ENCODE data around the gene C22orf42. TPM values are rescaled to one million over a fixed set of nuclear protein-coding genes. Genes with fewer than 3 reads are reported as not detected.

The C22orf42 gene
- total and polyA plus RNA-seq, 7 donors: not detected

DNA sequence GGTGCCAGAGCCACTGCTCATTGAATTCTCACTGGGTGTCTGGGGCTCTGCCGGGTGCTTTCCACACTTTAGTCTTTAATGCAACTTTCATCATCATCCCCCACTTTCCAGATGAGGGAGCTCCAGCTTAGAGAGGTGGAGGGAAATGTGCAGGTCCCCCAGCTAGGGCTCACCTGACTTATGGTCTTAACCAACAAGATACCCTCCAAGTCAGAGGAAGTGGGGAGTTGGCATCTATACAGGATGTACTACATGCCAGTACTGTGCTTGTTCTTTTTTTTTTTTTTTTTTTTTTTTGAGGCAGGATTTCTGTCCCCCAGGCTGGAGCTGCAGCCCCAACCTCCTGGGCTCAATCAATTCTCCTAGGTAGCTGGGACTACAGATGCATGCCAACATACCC lies 26.3 kb downstream of the C22orf42 start:
- H3K27me3 ChIP-seq: no peaks in the 10 kb centered on the region
- 83 to 88% methylated on average over 1 of the region's 1 CpG for WGBS, 2 donors

DNA sequence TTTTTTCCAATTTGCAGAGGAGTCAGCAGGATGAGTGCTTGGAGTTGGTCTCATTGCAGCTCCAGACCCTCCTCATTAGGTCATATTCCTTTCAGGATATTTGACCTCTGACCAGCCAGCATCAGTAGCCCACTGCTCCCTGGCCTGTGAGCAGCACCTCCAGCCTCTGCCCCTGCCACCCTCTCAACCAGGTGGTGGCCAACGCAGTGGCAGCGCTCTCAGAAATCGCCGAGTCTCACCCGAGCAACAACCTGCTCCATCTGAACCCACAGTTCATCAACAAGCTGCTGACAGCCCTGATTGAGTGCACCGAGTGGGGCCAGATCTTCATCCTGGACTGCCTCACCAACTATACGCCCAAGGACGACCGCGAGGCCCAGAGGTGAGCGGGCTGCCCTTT lies 27.0 kb downstream of the C22orf42 start:
- intact Hi-C loops (cut with DNase I): no loop called here
- Histone ChIP-seq H3K27ac (no peak overlapping the region), H3K36me3 (no peaks in the 10 kb centered on the region), H3K4me3 (no peak overlapping the region), H3K4me1 (no peaks in the 10 kb centered on the region), H3K9me3 (no peaks in the 10 kb centered on the region), H3K27me3 (no peaks in the 10 kb centered on the region)
- DNase-seq: no peak
- TF ChIP-seq, protein P1, sequence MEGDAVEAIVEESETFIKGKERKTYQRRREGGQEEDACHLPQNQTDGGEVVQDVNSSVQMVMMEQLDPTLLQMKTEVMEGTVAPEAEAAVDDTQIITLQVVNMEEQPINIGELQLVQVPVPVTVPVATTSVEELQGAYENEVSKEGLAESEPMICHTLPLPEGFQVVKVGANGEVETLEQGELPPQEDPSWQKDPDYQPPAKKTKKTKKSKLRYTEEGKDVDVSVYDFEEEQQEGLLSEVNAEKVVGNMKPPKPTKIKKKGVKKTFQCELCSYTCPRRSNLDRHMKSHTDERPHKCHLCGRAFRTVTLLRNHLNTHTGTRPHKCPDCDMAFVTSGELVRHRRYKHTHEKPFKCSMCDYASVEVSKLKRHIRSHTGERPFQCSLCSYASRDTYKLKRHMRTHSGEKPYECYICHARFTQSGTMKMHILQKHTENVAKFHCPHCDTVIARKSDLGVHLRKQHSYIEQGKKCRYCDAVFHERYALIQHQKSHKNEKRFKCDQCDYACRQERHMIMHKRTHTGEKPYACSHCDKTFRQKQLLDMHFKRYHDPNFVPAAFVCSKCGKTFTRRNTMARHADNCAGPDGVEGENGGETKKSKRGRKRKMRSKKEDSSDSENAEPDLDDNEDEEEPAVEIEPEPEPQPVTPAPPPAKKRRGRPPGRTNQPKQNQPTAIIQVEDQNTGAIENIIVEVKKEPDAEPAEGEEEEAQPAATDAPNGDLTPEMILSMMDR (IDR thresholded peaks at IDR 0.05): no peak
- TF ChIP-seq POLR2AphosphoS5 (IDR thresholded peaks at IDR 0.05) (no peak), POLR2A (IDR thresholded peaks at IDR 0.05) (no peak), EP300 (IDR thresholded peaks at IDR 0.05) (no peak)
- WGBS, 2 donors: 96% methylated on average over 11 of the region's 11 CpGs

More for the DNA sequence above, 26.3 kb downstream of the C22orf42 start:
- DNase-seq: no peak
- H3K36me3 ChIP-seq: no peaks in the 10 kb centered on the region
- TF ChIP-seq, protein P1 (IDR thresholded peaks at IDR 0.05): no peak
- TF ChIP-seq POLR2AphosphoS5 (IDR thresholded peaks at IDR 0.05) (no peak), EP300 (IDR thresholded peaks at IDR 0.05) (no peak), POLR2A (IDR thresholded peaks at IDR 0.05) (no peak)
- intact Hi-C loops (cut with DNase I): no loop called here
- no peak overlapping the region for H3K27ac ChIP-seq
- H3K9me3 ChIP-seq: no peaks in the 10 kb centered on the region
- no peaks in the 10 kb centered on the region for H3K4me1 ChIP-seq
- H3K4me3 ChIP-seq: no peak overlapping the region

GRCh38 chr22:32130464-32130863 lies 28.6 kb downstream of the C22orf42 start:
- intact Hi-C loops (cut with DNase I): no loop called here
- H3K4me1 ChIP-seq: no peaks in the 10 kb centered on the region
- no peaks in the 10 kb centered on the region for H3K36me3 ChIP-seq
- no peak for DNase-seq
- TF ChIP-seq EP300 (IDR thresholded peaks at IDR 0.05) (no peak), POLR2A (IDR thresholded peaks at IDR 0.05) (no peak), POLR2AphosphoS5 (IDR thresholded peaks at IDR 0.05) (no peak)
- TF ChIP-seq, protein P1 (IDR thresholded peaks at IDR 0.05): no peak
- no peaks in the 10 kb centered on the region for H3K9me3 ChIP-seq
- no peak overlapping the region for H3K27ac ChIP-seq
- no peaks in the 10 kb centered on the region for H3K27me3 ChIP-seq
- H3K4me3 ChIP-seq: no peak overlapping the region
- WGBS, 2 donors: 78 to 91% methylated on average over 2 of the region's 2 CpGs

- Histone ChIP-seq H3K4me1 (no peaks in the 10 kb centered on the region), H3K27ac (no peak overlapping the region), H3K4me3 (no peak overlapping the region), H3K27me3 (no peaks in the 10 kb centered on the region), H3K36me3 (no peaks in the 10 kb centered on the region), H3K9me3 (no peaks in the 10 kb centered on the region)
- WGBS, 2 donors: 82 to 89% methylated on average over 4 of the region's 4 CpGs
- no peak for DNase-seq
- intact Hi-C loops (cut with DNase I): no loop called here
- no peak for TF ChIP-seq POLR2A (IDR thresholded peaks at IDR 0.05)
- TF ChIP-seq, protein P1 (IDR thresholded peaks at IDR 0.05): no peak
- TF ChIP-seq POLR2AphosphoS5 (IDR thresholded peaks at IDR 0.05): no peak
- TF ChIP-seq EP300 (IDR thresholded peaks at IDR 0.05): no peak
Observed at GRCh38 chr22:32127904-32128303, 31.2 kb downstream of the C22orf42 start.

DNA sequence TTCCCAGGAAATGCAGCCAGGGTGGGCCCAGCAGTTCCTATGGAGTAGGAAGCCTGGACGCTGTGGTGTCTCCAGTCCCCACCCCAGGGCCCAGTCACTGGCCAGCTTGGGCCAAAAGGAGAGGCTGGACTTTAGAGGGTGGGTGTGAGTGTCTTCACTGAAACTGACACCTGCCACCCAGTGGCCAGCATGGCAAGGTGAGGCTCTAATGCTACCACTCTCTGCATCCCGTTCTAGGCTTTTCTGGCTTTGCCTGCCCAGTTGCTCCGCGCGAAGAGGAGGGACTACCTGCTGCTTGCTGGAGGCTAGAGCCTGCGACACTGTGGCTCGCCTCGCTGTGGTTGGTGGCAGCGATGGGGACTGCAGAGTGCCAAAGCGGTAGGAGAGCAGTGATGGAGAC lies 35.4 kb downstream of the C22orf42 start:
- Histone ChIP-seq H3K36me3 (no peaks in the 10 kb centered on the region), H3K9me3 (no peaks in the 10 kb centered on the region), H3K4me1 (no peaks in the 10 kb centered on the region), H3K4me3 (no peak overlapping the region), H3K27ac (no peak overlapping the region), H3K27me3 (no peaks in the 10 kb centered on the region)
- TF ChIP-seq EP300 (IDR thresholded peaks at IDR 0.05) (no peak), POLR2AphosphoS5 (IDR thresholded peaks at IDR 0.05) (no peak), POLR2A (IDR thresholded peaks at IDR 0.05) (no peak)
- TF ChIP-seq, protein P1 (IDR thresholded peaks at IDR 0.05): no peak
- no peak for DNase-seq
- WGBS, 2 donors: 83 to 89% methylated on average over 10 of the region's 10 CpGs
- intact Hi-C loops (cut with DNase I): no loop called here

Measured in sigmoid colon (tissue), 7 donors.